ENCODE data around the gene TSPAN3.

Gene TSPAN3

GRCh38 chr15:76991741-76992645, 78.9 kb downstream of the TSPAN3 start:
- in situ Hi-C loops (cut with MboI; ENCODE audit: low sequenced_read_pairs), result no loop called here
